HG03025 (cell line): ENCODE data around the gene TEDC2.
A peak's percentile ranks its signal among the peaks of the same experiment; 100 is the strongest.

Experiments used
- ATAC-seq: cut with Tn5 transposase; IDR thresholded peaks from one replicate; pipeline ENCODE4 v1.9.1; 2021; ENCODE audit warnings: mild to moderate bottlenecking, moderate library complexity; ENCODE audit not compliant: unreplicated experiment, low FRiP score

TEDC2 gene

GRCh38 chr16:2508722-2509400 lies 49.0 kb downstream of the TEDC2 start:
- no peak for ATAC-seq

GRCh38 chr16:2511128-2511800 lies 51.4 kb downstream of the TEDC2 start:
- ATAC-seq = no peak

- no peak for ATAC-seq
These were observed 52.3 kb downstream of the TEDC2 start for GRCh38 chr16:2511996-2512734.

- ATAC-seq = no peak
These were observed 53.0 kb downstream of the TEDC2 start for GRCh38 chr16:2512735-2513404.

DNA sequence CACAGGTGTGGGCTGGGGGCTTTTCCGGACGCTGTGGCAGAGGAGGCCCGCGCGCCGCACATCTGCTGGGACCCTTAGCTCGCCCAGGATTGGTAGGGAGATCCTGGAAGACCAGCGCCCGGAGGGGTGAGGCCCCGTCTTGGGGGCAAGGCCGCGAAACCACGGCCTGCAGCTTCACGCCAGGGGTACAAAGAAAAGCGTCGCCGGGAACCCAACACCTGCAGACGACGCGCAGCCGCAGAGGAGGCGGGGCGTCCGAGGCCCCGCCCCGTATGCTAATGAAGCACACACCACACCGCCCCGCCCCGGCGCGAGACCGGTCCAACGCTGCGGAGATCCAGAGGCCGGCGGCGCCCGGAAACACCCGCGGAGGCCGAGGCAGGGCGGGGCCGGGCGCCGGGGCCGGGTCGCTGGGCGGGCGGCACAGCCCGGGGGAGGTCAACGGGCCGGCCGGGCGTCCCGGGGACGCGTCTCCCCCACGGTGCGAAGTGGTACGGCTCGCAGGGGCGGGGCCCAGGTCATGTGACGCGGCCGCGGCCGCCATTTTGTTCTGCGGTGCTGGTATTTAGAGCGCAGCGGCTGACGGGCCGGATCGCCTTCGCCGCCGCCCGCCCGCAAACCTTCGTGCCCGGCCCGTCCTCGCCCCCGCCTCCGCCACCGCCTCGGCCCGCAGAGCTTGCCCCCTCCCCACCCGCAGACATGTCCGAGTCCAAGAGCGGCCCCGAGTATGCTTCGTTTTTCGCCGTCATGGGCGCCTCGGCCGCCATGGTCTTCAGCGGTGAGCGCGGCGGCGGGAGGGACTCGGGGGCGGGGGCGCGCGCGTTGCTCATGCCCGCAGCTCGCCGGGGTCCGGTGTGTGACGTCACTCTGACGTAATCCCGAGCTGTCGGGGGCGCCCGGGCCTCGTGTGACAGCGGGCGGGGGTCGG lies 53.8 kb downstream of the TEDC2 start, which contains the start of gene ATP6V0C:
Gene ATP6V0C, plus strand, starts transcription at position 548 of the 928 bp plus-strand sequence. Its CDS starts 152 bp downstream, at position 700.
- ATAC-seq = peak; percentile 53
